Left lung (tissue), 10 donors: ENCODE measurements around the gene ADCY2. TPM values are rescaled to one million over a fixed set of nuclear protein-coding genes. Genes with fewer than 3 reads are reported as not detected.

Source experiments
- ATAC-seq: fragments of 200-7000 bp; cut with Tn5 transposase; one replicate; pipeline ENCODE4 v1.9.1; 2020; ENCODE audit warnings: moderate library complexity
- DNase-seq, 4 donors: peaks; one replicate each; pipeline ENCODE4 v3.0.0-alpha.2; 2013 to 2020
- H3K27ac ChIP-seq, 2 donors: fragments of 200-600 bp; sonication (generic) in 1 of 2; one replicate each; pipeline versions ENCODE4 v1.5.0 to v1.8.0; 2020 to 2021
- H3K27me3 ChIP-seq, 2 donors: fragments of 200-600 bp; sonication (generic) in 1 of 2; one replicate each; pipeline versions ENCODE4 v1.5.0 to v1.8.0; 2020 to 2021
- H3K36me3 ChIP-seq, 2 donors: fragments of 200-600 bp; sonication (generic) in 1 of 2; one replicate each; pipeline versions ENCODE4 v1.5.0 to v1.8.0; 2020 to 2021
- H3K4me1 ChIP-seq, 2 donors: fragments of 200-600 bp; one replicate each; pipeline ENCODE4 v1.8.0; 2021
- H3K4me3 ChIP-seq, 2 donors: fragments of 200-600 bp; sonication (generic) in 1 of 2; one replicate each; pipeline versions ENCODE4 v1.5.0 to v1.8.0; 2020 to 2021; ENCODE audit warnings: mild to moderate bottlenecking in 1 of 2
- H3K9me3 ChIP-seq, 2 donors: fragments of 200-600 bp; sonication (generic) in 1 of 2; one replicate each; pipeline versions ENCODE4 v1.5.0 to v1.8.0; 2020 to 2021
- intact Hi-C, 2 donors: fragments of 100-400 bp; cut with DNase I; formaldehyde crosslinking; loops; one replicate each; pipeline versions ENCODE4 v1.11.2 to v1.14.2; 2022
- polyA plus RNA-seq, 6 donors: library from polyadenylated mRNA; unstranded; fragments of 120-200 nt; gene quantifications; one replicate each; pipeline ENCODE4 v1.2.1, GENCODE V29; 2013; ENCODE audit not compliant: insufficient read length in 6 of 6
- total RNA-seq, 2 donors: library from RNA; stranded (reverse); fragmentation: NEBNext Ultra II Directional; extraction: Animal tissue kit (Norgen Biotek cat#: 25700); gene quantifications; one replicate each; pipeline ENCODE4 v1.2.1, GENCODE V29; 2021
- TF ChIP-seq, protein P1 (sequence below), 2 donors: fragments of 200-600 bp; sonication (generic) in 1 of 2; IDR thresholded peaks; one replicate each; pipeline versions ENCODE4 v1.5.0 to v1.8.0; 2021; ENCODE audit warnings: antibody characterized with exemption in 2 of 2
- donor health status: DM: no; HTN: yes; CAD: no.
- donor health status: DM: no; HTN: no; CAD: no.

Gene ADCY2
- total and polyA plus RNA-seq, 8 donors, result 0.34 to 14.0 (median 9.6) TPM

DNA sequence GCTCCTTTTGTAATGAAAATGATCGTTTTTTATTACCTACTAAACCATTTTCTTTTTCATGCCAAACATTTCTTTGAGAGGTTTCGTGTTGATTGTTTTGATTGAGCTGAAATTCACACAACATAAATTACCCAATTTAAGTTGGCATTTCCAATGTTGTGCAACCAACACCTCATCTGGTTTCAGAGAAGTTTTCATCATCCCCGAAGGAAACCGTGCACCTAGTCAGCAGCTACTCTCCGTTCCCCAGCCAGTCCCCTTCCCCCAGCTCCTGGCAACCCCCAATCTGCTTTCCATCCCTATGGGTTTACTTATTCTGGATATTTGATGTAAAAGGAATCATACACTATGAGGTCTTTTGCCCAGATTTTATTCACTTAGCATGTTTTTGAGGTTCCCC lies 123.6 kb downstream of the ADCY2 start:
- DNase-seq, result no peak
- no peaks in the 10 kb centered on the region for H3K9me3 ChIP-seq
- ATAC-seq, result no peak
- peaks cover 0 to 5% of the 10 kb centered on the region in 2 donors for H3K27me3 ChIP-seq
- H3K4me1 ChIP-seq, result no peaks in the 10 kb centered on the region
- H3K27ac ChIP-seq, result no peak overlapping the region
- TF ChIP-seq, protein P1, sequence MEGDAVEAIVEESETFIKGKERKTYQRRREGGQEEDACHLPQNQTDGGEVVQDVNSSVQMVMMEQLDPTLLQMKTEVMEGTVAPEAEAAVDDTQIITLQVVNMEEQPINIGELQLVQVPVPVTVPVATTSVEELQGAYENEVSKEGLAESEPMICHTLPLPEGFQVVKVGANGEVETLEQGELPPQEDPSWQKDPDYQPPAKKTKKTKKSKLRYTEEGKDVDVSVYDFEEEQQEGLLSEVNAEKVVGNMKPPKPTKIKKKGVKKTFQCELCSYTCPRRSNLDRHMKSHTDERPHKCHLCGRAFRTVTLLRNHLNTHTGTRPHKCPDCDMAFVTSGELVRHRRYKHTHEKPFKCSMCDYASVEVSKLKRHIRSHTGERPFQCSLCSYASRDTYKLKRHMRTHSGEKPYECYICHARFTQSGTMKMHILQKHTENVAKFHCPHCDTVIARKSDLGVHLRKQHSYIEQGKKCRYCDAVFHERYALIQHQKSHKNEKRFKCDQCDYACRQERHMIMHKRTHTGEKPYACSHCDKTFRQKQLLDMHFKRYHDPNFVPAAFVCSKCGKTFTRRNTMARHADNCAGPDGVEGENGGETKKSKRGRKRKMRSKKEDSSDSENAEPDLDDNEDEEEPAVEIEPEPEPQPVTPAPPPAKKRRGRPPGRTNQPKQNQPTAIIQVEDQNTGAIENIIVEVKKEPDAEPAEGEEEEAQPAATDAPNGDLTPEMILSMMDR (IDR thresholded peaks at IDR 0.05), result no peak
- no peaks in the 10 kb centered on the region for H3K36me3 ChIP-seq
- intact Hi-C loops, result no loop called here
- no peak overlapping the region for H3K4me3 ChIP-seq

DNA sequence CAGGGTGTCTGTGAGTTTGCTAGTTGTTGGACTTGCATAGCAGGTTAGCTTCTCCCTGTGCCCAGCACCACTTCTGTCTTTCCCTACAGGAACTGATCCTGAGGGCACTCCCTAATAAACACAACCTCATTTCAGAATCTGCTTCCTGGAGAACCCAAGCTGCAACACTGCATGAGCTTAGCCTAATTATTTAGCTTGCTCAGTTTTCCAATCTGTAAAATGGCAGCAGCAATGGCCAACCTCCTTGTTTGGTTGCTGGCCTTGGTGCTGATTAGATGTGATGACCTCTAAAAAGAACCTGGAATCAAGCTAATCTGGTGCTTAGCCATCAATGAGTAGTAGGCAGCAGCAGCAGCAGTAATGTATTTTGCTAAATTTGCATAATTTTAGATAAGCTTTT lies 133.9 kb downstream of the ADCY2 start:
- H3K9me3 ChIP-seq, result no peaks in the 10 kb centered on the region
- no peaks in the 10 kb centered on the region for H3K36me3 ChIP-seq
- no peak for ATAC-seq
- no peak for DNase-seq
- TF ChIP-seq, protein P1 (IDR thresholded peaks at IDR 0.05), result no peak
- no peaks in the 10 kb centered on the region for H3K4me1 ChIP-seq
- intact Hi-C loops, result no loop called here
- no peaks in the 10 kb centered on the region for H3K27me3 ChIP-seq
- H3K4me3 ChIP-seq, result no peak overlapping the region
- H3K27ac ChIP-seq, result no peak overlapping the region

DNA sequence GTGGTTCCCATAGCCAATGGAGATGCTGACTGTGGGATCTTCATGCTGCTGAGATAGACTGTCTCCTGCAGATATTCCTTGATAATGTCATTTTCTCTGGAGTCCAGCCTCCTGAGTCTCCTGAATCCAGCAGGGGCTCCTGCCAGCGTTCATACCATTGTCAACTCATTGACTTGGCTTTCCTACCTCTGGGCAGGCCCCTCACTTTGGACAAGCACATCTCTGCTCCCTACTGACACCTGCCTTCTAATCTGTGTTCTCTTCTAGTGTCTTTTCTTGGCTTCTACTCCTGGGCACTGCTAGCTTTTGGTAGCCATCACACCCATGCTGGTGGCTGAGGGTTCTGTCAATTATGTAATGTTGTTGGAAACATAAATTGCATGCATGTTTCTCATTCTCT lies 138.0 kb downstream of the ADCY2 start:
- ATAC-seq (no peak), DNase-seq (no peak)
- Histone ChIP-seq H3K4me1 (no peaks in the 10 kb centered on the region), H3K36me3 (no peaks in the 10 kb centered on the region), H3K27me3 (no peaks in the 10 kb centered on the region), H3K9me3 (no peaks in the 10 kb centered on the region), H3K4me3 (no peak overlapping the region), H3K27ac (no peak overlapping the region)
- TF ChIP-seq, protein P1 (IDR thresholded peaks at IDR 0.05), result no peak
- intact Hi-C loops, result no loop called here

DNA sequence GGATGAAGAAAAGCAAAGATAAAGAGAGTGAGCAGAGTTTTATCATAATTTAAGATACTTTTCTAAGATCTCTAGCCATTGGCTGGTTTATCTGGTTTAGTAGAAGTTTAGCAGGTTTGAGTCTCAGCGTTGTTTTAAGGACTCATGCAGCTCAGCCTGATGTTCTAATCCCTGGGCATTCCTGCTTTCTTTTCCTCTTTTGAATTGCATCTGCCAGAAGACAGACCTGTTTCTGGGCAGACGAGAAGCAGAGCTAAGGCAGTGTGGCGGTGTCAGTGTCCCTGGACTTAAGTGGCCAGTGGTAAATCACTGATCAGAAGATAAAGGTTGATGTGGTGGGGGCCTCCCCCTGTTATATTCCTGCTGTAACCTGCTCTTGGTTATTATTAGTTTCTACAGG lies 138.6 kb downstream of the ADCY2 start:
- Histone ChIP-seq H3K4me3 (no peak overlapping the region), H3K9me3 (no peaks in the 10 kb centered on the region), H3K4me1 (no peaks in the 10 kb centered on the region), H3K36me3 (no peaks in the 10 kb centered on the region), H3K27me3 (no peaks in the 10 kb centered on the region), H3K27ac (no peak overlapping the region)
- no peak for ATAC-seq
- TF ChIP-seq, protein P1 (IDR thresholded peaks at IDR 0.05), result no peak
- intact Hi-C loops, result no loop called here
- no peak for DNase-seq

DNA sequence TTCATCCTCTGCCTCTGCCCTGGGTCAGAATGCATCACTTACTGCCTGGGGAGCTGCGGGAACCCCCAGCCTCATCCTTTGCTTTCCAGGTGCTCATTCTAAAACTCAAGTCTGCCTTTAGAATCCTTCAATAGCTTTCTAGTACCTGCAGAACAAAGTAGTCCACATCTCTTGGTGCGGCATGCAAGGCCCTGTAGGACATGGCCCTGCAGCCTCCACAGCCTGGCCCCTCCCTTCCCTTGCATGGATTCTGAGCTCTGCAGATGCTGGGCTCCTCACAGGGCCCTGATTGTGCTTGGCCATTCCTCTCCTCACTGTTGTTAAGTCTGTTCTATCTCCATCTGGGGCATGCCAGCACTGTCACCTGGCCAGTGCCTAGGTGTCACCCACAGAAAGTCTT lies 141.6 kb downstream of the ADCY2 start:
- no peaks in the 10 kb centered on the region for H3K9me3 ChIP-seq
- no peak overlapping the region for H3K4me3 ChIP-seq
- H3K4me1 ChIP-seq, result no peaks in the 10 kb centered on the region
- TF ChIP-seq, protein P1 (IDR thresholded peaks at IDR 0.05), result no peak
- no peaks in the 10 kb centered on the region for H3K36me3 ChIP-seq
- ATAC-seq (no peak), DNase-seq (no peak)
- no peaks in the 10 kb centered on the region for H3K27me3 ChIP-seq
- no peak overlapping the region for H3K27ac ChIP-seq
- intact Hi-C loops, result no loop called here
